Spleen (tissue), 11 donors: ENCODE results near the gene PCDHGB5. TPM values are rescaled to one million over a fixed set of nuclear protein-coding genes. Genes with fewer than 3 reads are reported as not detected.

ENCODE experiments used
- DNase-seq: peaks from one replicate; pipeline ENCODE4 v3.0.0-alpha.2; 2020
- H3K27ac ChIP-seq, 8 donors: fragments of 200-600 bp; sonication (generic) in 7 of 8; 1 replicate in 4 of 8; 2 replicates in 4 of 8; pipeline versions ENCODE4 v1.5.0 to v1.8.0; 2016 to 2021; ENCODE audit warnings: inconsistent platforms in 4 of 8, mild to moderate bottlenecking in 4 of 8, moderate library complexity in 1 of 8
- H3K27me3 ChIP-seq, 7 donors: fragments of 200-600 bp; sonication (generic) in 6 of 7; replicated peaks in 1 of 7; 1 replicate in 4 of 7; 2 replicates in 3 of 7; pipeline versions ENCODE4 v1.5.0 to v1.8.0; 2016 to 2021; ENCODE audit warnings: inconsistent platforms in 3 of 7, mild to moderate bottlenecking in 1 of 7
- H3K36me3 ChIP-seq, 6 donors: fragments of 200-600 bp; sonication (generic) in 5 of 6; 1 replicate in 4 of 6; 2 replicates in 2 of 6; pipeline versions ENCODE4 v1.5.0 to v1.8.0; 2016 to 2021; ENCODE audit warnings: inconsistent platforms in 2 of 6
- H3K4me1 ChIP-seq, 6 donors: fragments of 200-600 bp; sonication (generic) in 5 of 6; 1 replicate in 3 of 6; 2 replicates in 3 of 6; pipeline versions ENCODE4 v1.5.0 to v1.8.0; 2016 to 2021; ENCODE audit warnings: inconsistent platforms in 3 of 6
- H3K4me3 ChIP-seq, 8 donors: fragments of 200-600 bp; sonication (generic) in 7 of 8; 1 replicate in 4 of 8; 2 replicates in 4 of 8; pipeline versions ENCODE4 v1.5.0 to v1.8.0; 2016 to 2021; ENCODE audit warnings: inconsistent platforms in 4 of 8, mild to moderate bottlenecking in 4 of 8, moderate library complexity in 2 of 8
- H3K9me3 ChIP-seq, 8 donors: fragments of 200-600 bp; sonication (generic) in 7 of 8; 1 replicate in 4 of 8; 2 replicates in 4 of 8; pipeline versions ENCODE4 v1.5.0 to v1.8.0; 2016 to 2021; ENCODE audit warnings: inconsistent platforms in 4 of 8
- CTCF ChIP-seq, 11 experiments: fragments of 200-600 bp in 7 of 11; fragments of 450-650 bp in 4 of 11; sonication (generic) in 4 of 11; IDR thresholded peaks in 8 of 11; conservative IDR thresholded peaks in 3 of 11; 1 replicate in 7 of 11; 2 replicates in 4 of 11; pipeline versions ENCODE4 v1.4.0 to v1.8.0; 2016 to 2021; ENCODE audit warnings: antibody characterized with exemption in 11 of 11, inconsistent platforms in 4 of 11, mild to moderate bottlenecking in 1 of 11
- POLR2A ChIP-seq, 3 donors: fragments of 450-650 bp; IDR thresholded peaks; one replicate each; pipeline ENCODE4 v1.5.1; 2017; ENCODE audit warnings: antibody characterized with exemption in 3 of 3, mild to moderate bottlenecking in 1 of 3
- POLR2AphosphoS5 ChIP-seq, 3 donors: sonication (generic); formaldehyde crosslinking; IDR thresholded peaks; one replicate each; pipeline ENCODE4 v1.5.1; 2017; ENCODE audit warnings: antibody characterized with exemption in 3 of 3
- WGBS, 5 donors: extraction: QIAGEN DNeasy Blood & Tissue Kit in 3 of 5; methylation state at CpG; one replicate each; pipeline versions ENCODE4 v1.1.5 to v1.1.7; 2013 to 2018; 5-methylcytosine and 5-hydroxymethylcytosine counted together
- intact Hi-C: fragments of 100-400 bp; cut with DNase I; formaldehyde crosslinking; loops from one replicate; pipeline ENCODE4 v1.15.0; 2023; ENCODE audit warnings: low total_unique reads
- polyA plus RNA-seq, 3 donors: library from polyadenylated mRNA; stranded (reverse); fragments of 200-250 nt; gene quantifications; one replicate each; pipeline ENCODE4 v1.2.1, GENCODE V29; 2013
- total RNA-seq, 7 donors: library from RNA; depleted of rRNA in 3 of 7; stranded (reverse); fragments of >200 nt in 3 of 7; fragmentation: NEBNext Ultra II Directional in 4 of 7; extraction: Animal tissue kit (Norgen Biotek cat#: 25700) in 4 of 7; gene quantifications; one replicate each; pipeline versions ENCODE4 v1.1.0 to v1.2.1, GENCODE V29; 2016 to 2021
- donor health status: healthy with polysubstance abuse.
- donor health status: DM: no; HTN: no; CAD: no; lungs with moderate emphysema.
- donor health status: DM: no; HTN: no; CAD: no.
- donor health status: Bipolar disorder and iron deficiency.
- donor health status: healthy.
- donor health status: DM: no; HTN: no; CAD: no.
- donor health status: DM: yes; HTN: yes; CAD: no.

PCDHGB5 gene
- total and polyA plus RNA-seq, 10 donors = 0.07 to 8.0 (median 5.1) TPM

DNA sequence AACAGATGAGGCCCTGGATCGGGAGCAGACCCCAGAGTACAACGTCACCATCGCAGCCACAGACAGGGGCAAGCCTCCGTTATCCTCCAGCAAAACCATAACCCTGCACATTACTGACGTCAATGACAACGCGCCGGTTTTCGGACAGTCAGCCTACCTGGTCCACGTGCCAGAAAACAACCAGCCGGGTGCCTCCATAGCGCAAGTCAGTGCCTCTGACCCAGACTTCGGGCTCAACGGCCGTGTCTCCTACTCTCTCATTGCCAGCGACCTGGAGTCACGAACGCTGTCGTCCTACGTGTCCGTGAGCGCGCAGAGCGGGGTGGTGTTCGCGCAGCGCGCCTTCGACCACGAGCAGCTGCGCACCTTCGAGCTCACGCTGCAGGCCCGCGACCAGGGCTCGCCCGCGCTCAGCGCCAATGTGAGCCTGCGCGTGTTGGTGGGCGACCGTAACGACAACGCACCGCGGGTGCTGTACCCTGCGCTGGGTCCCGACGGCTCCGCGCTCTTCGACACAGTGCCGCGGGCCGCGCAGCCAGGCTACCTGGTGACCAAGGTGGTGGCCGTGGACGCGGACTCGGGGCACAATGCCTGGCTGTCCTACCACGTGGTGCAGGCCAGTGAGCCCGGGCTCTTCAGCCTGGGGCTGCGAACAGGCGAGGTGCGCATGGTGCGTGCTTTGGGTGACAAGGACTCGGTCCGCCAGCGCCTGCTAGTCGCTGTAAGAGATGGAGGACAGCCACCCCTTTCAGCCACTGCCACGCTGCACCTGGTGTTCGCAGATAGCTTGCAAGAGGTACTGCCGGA, 21.5 kb downstream of the PCDHGB5 start:
- DNase-seq = no peak
- peaks cover 0 to 8% (median 0%) of the 10 kb centered on the region in 6 donors for H3K36me3 ChIP-seq
- H3K4me1 ChIP-seq = peaks cover 0 to 18% (median 3%) of the 10 kb centered on the region in 6 donors
- H3K9me3 ChIP-seq = peaks cover 2 to 99% (median 94%) of the 10 kb centered on the region in 8 donors
- WGBS, 5 donors = 35 to 47% (median 39%) methylated on average over 38 to 74 of the region's 74 CpGs
- intact Hi-C loops = loop anchor here (5.0 kb wide), 1 partner anchor 143 kb away; no protein-coding TSS in a partner anchor
- H3K27me3 ChIP-seq = peaks cover 0 to 92% (median 47%) of the 10 kb centered on the region in 7 donors
- peak overlapping the region in 1 of 8 donors; percentile 27 for H3K4me3 ChIP-seq
- no peak for TF ChIP-seq CTCF (IDR thresholded peaks at IDR 0.05 in 8 of 11, conservative IDR thresholded peaks at IDR 0.05 in 3 of 11)
- no peak for TF ChIP-seq POLR2AphosphoS5 (IDR thresholded peaks at IDR 0.05)
- TF ChIP-seq POLR2A (IDR thresholded peaks at IDR 0.05) = no peak
- no peak overlapping the region for H3K27ac ChIP-seq

- H3K27ac ChIP-seq = no peak within 1 kb of the TSS
- H3K36me3 ChIP-seq = peaks cover 0 to 8% (median 0%) of the 10 kb centered on the region in 6 donors
- intact Hi-C loops = no loop called here
- TF ChIP-seq POLR2A (IDR thresholded peaks at IDR 0.05) (no peak), CTCF (IDR thresholded peaks at IDR 0.05 in 8 of 11, conservative IDR thresholded peaks at IDR 0.05 in 3 of 11) (peak in 8 of 11 experiments; percentile 17 to 58 (median 52))
- peaks cover 0 to 12% (median 3%) of the 10 kb centered on the region in 6 donors for H3K4me1 ChIP-seq
- H3K27me3 ChIP-seq = peaks cover 0 to 89% (median 40%) of the 10 kb centered on the region in 7 donors
- WGBS, 5 donors = 8 to 10% (median 10%) methylated on average over 42 of the region's 42 CpGs
- no peak for DNase-seq
- peak within 1 kb of the TSS in 7 of 8 donors; percentile 6 to 67 (median 34) for H3K4me3 ChIP-seq
- peaks cover 2 to 100% (median 96%) of the 10 kb centered on the region in 8 donors for H3K9me3 ChIP-seq
These were observed 23.2 kb downstream of the PCDHGB5 start, which contains the start of gene PCDHGA11 for GRCh38 chr5:141420855-141421488. Gene PCDHGA11, plus strand, starts transcription at chr5:141421051. Its CDS starts 177 bp downstream, at chr5:141421228.

GRCh38 chr5:141421489-141421855, 23.7 kb downstream of the PCDHGB5 start:
- intact Hi-C loops = no loop called here
- H3K27me3 ChIP-seq = peaks cover 0 to 89% (median 39%) of the 10 kb centered on the region in 7 donors
- WGBS, 5 donors = 8 to 20% (median 9%) methylated on average over 13 of the region's 13 CpGs
- TF ChIP-seq POLR2AphosphoS5 (IDR thresholded peaks at IDR 0.05) = no peak
- TF ChIP-seq CTCF (IDR thresholded peaks at IDR 0.05 in 8 of 11, conservative IDR thresholded peaks at IDR 0.05 in 3 of 11) = no peak
- TF ChIP-seq POLR2A (IDR thresholded peaks at IDR 0.05) = no peak
- peaks cover 0 to 8% (median 0%) of the 10 kb centered on the region in 6 donors for H3K36me3 ChIP-seq
- DNase-seq = no peak
- H3K4me3 ChIP-seq = peak overlapping the region in 7 of 8 donors; percentile 6 to 67 (median 34)
- H3K9me3 ChIP-seq = peaks cover 2 to 100% (median 96%) of the 10 kb centered on the region in 8 donors
- H3K27ac ChIP-seq = no peak overlapping the region
- peaks cover 0 to 12% (median 3%) of the 10 kb centered on the region in 6 donors for H3K4me1 ChIP-seq
